Measurements from ENCODE around the gene PPP1R13B. TPM values are rescaled to one million over a fixed set of nuclear protein-coding genes. Genes with fewer than 3 reads are reported as not detected.

Gene PPP1R13B
- total RNA-seq, 1 donor from 2014 or later = 63.9 TPM

DNA sequence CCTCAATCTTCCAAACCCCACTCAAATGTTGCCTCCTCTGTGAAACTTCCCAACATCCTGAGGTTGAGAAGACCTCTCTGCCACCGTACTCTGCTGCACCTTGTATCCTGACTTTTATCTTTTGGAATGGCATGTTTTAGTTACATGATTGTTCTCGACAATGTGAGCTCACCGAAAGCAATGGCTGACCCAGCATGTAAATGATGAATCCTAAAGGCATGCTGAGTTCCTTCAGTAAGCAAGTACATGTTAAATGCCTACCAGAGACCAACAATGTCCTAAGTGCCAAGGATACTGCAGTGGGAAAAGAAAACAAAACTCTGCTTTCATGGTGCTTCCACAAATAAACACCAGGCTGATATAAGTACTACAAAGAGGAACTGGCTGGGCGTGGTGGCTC lies 13.7 kb downstream of the PPP1R13B start:
- TF ChIP-seq, protein P1, sequence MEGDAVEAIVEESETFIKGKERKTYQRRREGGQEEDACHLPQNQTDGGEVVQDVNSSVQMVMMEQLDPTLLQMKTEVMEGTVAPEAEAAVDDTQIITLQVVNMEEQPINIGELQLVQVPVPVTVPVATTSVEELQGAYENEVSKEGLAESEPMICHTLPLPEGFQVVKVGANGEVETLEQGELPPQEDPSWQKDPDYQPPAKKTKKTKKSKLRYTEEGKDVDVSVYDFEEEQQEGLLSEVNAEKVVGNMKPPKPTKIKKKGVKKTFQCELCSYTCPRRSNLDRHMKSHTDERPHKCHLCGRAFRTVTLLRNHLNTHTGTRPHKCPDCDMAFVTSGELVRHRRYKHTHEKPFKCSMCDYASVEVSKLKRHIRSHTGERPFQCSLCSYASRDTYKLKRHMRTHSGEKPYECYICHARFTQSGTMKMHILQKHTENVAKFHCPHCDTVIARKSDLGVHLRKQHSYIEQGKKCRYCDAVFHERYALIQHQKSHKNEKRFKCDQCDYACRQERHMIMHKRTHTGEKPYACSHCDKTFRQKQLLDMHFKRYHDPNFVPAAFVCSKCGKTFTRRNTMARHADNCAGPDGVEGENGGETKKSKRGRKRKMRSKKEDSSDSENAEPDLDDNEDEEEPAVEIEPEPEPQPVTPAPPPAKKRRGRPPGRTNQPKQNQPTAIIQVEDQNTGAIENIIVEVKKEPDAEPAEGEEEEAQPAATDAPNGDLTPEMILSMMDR (IDR thresholded peaks at IDR 0.05; ENCODE audit: unreplicated experiment) = no peak
- Mint-ChIP-seq H3K27me3 (ENCODE audit: unreplicated experiment) (no peaks in the 10 kb centered on the region), H3K27ac (ENCODE audit: unreplicated experiment) (no peak overlapping the region), H3K4me3 (ENCODE audit: unreplicated experiment) (no peak overlapping the region), H3K4me1 (ENCODE audit: unreplicated experiment) (peaks cover 7% of the 10 kb centered on the region), H3K9me3 (ENCODE audit: unreplicated experiment) (no peaks in the 10 kb centered on the region), H3K36me3 (ENCODE audit: low read depth, unreplicated experiment) (peaks cover 5% of the 10 kb centered on the region)
- no peak for DNase-seq (ENCODE audit: low spot score)

DNA sequence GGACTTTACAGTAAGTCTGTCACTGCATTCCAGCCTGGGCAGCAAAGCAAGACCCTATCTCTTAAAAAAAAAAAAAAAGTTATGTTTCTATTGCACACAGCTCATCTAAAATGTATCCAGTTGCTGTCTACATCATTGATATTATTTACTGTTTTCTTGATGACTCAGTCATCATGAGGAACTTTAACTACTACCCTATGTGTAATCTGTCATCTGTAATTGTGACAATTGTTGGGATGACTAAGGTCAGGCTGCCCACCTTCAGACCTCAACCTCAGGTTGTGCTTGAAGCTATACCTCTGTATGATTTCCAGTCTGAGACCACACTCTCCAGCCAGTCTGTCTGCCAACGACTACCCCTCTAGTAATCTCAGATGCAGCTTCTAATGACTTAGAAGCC lies 15.3 kb downstream of the PPP1R13B start:
- no peaks in the 10 kb centered on the region for H3K9me3 Mint-ChIP-seq (ENCODE audit: unreplicated experiment)
- no peaks in the 10 kb centered on the region for H3K27me3 Mint-ChIP-seq (ENCODE audit: unreplicated experiment)
- H3K27ac Mint-ChIP-seq (ENCODE audit: unreplicated experiment) = no peak overlapping the region
- H3K4me3 Mint-ChIP-seq (ENCODE audit: unreplicated experiment) = no peak overlapping the region
- H3K4me1 Mint-ChIP-seq (ENCODE audit: unreplicated experiment) = peaks cover 4% of the 10 kb centered on the region
- no peak for DNase-seq (ENCODE audit: low spot score)
- TF ChIP-seq, protein P1 (IDR thresholded peaks at IDR 0.05; ENCODE audit: unreplicated experiment) = no peak
- H3K36me3 Mint-ChIP-seq (ENCODE audit: low read depth, unreplicated experiment) = no peaks in the 10 kb centered on the region

- H3K36me3 Mint-ChIP-seq (ENCODE audit: low read depth, unreplicated experiment) = no peaks in the 10 kb centered on the region
- TF ChIP-seq, protein P1 (IDR thresholded peaks at IDR 0.05; ENCODE audit: unreplicated experiment) = no peak
- H3K9me3 Mint-ChIP-seq (ENCODE audit: unreplicated experiment) = no peaks in the 10 kb centered on the region
- peaks cover 7% of the 10 kb centered on the region for H3K4me1 Mint-ChIP-seq (ENCODE audit: unreplicated experiment)
- DNase-seq (ENCODE audit: low spot score) = no peak
- no peaks in the 10 kb centered on the region for H3K27me3 Mint-ChIP-seq (ENCODE audit: unreplicated experiment)
- no peak overlapping the region for H3K27ac Mint-ChIP-seq (ENCODE audit: unreplicated experiment)
- no peak overlapping the region for H3K4me3 Mint-ChIP-seq (ENCODE audit: unreplicated experiment)
Observed at GRCh38 chr14:103830511-103831270, 16.7 kb downstream of the PPP1R13B start.

- Mint-ChIP-seq H3K27me3 (ENCODE audit: unreplicated experiment) (no peaks in the 10 kb centered on the region), H3K9me3 (ENCODE audit: unreplicated experiment) (no peaks in the 10 kb centered on the region), H3K27ac (ENCODE audit: unreplicated experiment) (no peak overlapping the region), H3K36me3 (ENCODE audit: low read depth, unreplicated experiment) (no peaks in the 10 kb centered on the region), H3K4me3 (ENCODE audit: unreplicated experiment) (no peak overlapping the region), H3K4me1 (ENCODE audit: unreplicated experiment) (peaks cover 4% of the 10 kb centered on the region)
- TF ChIP-seq, protein P1 (IDR thresholded peaks at IDR 0.05; ENCODE audit: unreplicated experiment) = no peak
- no peak for DNase-seq (ENCODE audit: low spot score)
Observed at GRCh38 chr14:103828315-103828967, 18.9 kb downstream of the PPP1R13B start.

GRCh38 chr14:103825101-103825500 lies 22.3 kb downstream of the PPP1R13B start:
- Mint-ChIP-seq H3K36me3 (ENCODE audit: low read depth, unreplicated experiment) (no peaks in the 10 kb centered on the region), H3K27ac (ENCODE audit: unreplicated experiment) (no peak overlapping the region), H3K4me1 (ENCODE audit: unreplicated experiment) (peaks cover 11% of the 10 kb centered on the region), H3K27me3 (ENCODE audit: unreplicated experiment) (no peaks in the 10 kb centered on the region), H3K4me3 (ENCODE audit: unreplicated experiment) (no peak overlapping the region), H3K9me3 (ENCODE audit: unreplicated experiment) (no peaks in the 10 kb centered on the region)
- TF ChIP-seq, protein P1 (IDR thresholded peaks at IDR 0.05; ENCODE audit: unreplicated experiment) = no peak
- no peak for DNase-seq (ENCODE audit: low spot score)

All from endothelial cell (in vitro differentiated cells).